GM19240 (cell line): ENCODE data around the gene IL19.

ENCODE experiments used
- DNase-seq: peaks from one replicate; pipeline ENCODE4 v3.0.0; 2011; ENCODE audit warnings: low spot score; ENCODE audit not compliant: insufficient read length

Gene IL19, protein sequence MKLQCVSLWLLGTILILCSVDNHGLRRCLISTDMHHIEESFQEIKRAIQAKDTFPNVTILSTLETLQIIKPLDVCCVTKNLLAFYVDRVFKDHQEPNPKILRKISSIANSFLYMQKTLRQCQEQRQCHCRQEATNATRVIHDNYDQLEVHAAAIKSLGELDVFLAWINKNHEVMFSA

DNA sequence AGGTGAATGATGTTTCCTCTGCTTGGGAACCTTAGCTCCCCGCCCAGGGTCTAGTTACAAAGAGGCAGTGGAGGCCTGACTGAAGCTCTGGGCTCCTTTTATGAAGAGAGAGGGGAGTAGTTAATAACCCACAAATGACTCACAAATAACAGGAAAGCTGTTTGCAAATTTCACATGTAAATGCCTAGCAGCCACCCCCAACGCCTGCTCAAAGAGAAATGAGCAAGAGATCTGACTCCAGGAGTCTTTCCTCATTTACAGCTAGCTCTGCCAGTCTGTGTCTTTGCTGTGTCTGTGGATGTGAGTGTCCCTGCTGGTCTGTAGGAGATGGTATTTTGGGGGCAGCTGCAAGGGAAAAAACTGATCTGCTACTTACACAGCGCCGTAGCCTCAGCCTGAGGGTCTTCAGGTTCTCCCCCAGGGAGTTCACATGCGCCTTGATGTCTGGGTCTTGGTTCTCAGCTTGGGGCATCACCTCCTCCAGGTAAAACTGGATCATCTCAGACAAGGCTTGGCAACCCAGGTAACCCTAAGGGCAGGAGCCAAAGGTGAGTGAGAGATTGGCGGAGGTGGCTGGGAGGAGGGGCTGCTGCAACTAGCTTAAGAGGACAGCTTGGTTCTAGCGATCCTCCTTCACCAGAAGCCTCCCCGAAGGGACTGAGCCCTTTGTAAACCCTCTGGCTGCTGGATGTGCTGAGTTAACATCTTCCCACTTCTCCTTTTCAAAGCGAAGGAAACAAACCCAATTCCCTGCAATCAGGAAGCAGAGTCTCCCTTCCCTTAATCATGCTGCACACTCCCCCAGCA lies at the start of gene IL19:
IL19 (plus strand) TSS at position 243 of the 807 bp plus-strand sequence. CDS start 65,890 bp downstream, outside the sequence.
- no peak for DNase-seq

DNA sequence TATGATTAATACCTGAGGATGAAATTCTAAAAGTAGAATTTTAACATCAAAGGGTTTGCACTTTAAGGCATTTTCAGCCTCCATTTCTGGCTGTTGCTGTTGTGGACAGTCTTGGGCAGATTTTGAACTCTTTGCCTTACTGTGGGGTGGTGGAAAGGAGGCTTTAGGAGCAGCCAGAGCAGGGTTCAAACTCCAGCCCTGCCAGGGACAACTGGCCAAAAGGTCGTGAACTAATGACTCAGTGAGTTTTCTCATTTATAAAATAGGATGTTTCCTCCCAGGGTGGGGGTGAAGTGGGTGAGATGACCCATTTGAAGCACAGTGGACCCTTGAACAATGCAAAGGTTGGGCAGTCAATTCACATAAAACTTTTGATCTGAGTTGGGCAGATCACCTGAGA lies 49.1 kb upstream of the IL19 start:
- DNase-seq = no peak

DNA sequence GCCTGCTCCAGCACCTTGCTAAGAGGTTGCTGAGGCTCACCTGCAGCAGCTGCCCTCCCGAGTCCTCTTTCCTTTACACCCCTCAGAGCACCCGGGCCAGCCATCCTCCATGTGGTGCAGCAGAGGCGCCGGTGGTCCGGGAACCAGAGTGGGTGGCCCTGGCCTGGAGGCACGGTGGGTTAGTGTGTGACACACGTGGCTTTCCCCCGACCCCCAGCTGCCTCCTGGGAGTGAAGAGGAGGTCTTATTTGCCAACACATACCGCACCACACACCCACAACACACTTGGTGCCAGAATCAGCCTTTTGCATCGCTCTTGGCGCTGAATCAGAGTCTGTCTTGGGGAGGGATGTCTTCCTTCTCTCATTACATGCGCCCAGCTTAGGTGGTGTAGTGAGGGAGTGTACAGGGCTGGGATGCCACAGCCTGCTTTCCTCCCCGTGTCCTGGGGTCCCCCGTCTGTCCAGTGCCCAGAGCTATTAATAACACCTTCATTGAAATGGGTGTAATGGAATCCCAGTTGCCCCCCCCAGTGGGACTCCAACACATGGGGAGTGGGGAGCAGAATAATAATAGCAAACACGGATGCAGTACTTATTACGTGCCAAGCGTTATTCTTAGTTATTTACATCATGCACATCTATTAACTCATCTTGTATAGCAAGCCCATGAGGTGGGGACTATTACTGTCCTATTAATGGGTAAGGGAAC lies 47.7 kb upstream of the IL19 start:
- no peak for DNase-seq

DNA sequence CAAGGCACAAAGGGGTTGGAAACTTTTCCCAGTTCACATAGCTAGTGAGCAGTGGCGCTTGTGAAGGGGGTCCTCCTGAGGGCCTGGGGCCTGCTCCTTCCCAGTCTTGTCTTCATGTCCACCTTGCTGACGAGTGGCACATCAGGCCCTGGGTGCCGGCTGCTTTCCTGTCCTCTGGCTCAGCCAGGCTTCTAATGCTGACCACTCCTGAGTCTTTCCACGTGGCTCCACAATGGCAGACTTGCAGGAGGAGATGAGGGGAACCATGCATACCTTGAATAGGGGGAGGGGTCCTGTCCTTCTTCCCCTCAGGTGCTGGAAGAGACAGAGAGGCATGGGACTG lies 47.1 kb upstream of the IL19 start:
- no peak for DNase-seq

DNA sequence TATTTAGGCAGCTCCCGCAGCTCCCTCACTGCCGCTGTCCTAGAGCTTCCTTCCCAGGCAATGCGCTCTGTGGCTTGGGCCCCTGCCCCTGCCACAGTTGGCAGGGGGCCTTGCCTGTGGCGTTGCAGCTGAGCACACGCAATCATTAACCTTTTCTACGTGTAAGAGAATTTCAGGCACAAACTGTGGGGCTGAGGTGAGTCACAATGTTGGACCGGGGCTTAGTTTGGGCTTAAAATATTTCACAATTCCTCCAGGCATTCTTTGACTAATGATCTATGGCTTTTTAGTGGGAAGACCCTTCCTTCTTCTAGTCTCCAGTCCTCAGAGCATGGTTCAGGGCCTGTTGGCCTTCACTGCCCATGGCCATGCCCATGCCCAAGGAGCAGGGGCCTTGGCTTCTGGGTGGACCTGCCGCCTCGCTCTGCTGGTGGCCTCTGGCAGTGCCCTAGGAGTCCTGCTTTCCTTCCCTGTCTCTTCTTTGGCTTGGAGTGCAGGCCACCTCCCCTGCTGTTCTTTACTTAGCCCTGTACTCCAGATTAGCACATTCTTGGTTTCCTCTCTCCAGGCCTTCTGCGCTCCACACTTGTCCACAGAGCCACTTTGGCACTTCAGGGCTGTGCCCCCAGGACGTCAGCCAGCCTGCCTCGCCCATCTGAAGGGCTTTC lies 46.6 kb upstream of the IL19 start:
- DNase-seq = no peak

DNA sequence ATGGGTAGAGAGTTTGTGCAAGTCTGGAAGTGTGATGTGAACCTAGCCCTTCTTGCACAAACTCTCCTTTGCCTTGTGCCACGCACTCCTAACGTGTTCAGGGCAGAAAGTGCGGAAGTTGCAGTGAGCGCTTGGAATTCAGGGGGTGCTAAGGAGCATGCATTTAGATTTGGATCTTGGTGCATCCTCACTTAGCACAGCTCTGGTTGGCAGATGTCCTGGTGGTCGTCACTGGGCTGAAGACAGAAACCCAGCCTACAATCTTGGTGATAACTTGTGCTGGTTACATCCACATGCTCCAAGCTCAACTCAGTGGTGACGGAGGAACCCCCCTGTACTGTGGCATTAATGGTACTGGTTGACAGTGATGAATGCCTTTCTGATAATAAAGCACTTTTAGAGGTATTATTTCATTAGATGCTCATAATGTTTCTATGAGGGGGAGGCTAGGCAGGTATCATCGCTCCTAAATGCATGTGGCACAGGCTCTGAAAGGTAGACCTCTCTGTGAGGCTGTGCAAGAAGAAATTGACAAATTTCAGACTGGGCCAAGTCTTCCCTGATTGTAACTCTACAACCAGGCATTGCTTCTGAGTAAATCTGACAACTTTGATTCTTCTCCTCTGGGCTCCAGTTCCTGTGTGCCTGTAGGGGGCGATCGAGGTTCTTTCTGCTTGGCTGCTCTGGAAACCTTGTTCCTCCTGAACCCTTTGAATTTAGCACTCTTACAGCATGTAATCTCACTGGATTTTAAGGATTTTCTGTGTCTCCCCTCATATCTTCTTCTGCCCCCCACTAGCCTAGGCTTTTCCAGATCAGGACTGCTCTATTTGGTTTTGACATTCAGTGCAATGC lies 45.2 kb upstream of the IL19 start:
- peak; percentile 51 for DNase-seq

DNA sequence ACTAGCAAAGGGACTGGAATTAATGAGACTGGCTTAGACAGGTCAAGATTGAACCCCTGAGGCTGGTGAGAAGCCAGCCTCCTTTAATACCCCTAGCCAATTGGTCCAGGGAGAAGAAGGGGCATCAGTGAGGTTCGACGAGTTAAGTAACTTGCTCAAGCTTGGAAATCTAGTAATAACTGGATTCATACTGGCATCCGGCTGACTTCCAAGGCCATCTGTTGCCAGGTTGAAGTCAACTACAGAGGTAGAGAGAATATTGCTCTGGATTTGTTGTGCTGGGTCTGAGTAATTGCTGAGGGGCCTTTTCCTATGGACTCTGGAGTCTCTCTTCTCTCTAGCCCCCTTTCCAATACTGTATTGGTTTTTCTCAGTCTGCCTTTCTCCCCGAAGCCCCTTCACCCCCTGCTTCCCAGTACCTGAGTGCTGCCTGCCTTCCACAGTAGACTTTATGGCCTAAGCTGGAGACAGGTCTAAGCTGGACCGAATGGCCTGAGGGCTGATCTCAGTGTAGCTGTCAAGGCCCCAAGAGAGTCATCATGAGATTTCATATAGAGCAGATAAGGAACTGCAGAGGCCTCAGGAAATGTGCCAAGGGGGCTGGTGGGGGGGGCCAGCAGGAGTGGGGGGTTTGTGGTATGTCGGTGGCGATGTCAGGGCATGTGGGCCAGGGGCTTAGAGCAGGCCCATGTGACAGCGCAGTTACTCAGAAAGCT lies 42.4 kb upstream of the IL19 start:
- DNase-seq = no peak

DNA sequence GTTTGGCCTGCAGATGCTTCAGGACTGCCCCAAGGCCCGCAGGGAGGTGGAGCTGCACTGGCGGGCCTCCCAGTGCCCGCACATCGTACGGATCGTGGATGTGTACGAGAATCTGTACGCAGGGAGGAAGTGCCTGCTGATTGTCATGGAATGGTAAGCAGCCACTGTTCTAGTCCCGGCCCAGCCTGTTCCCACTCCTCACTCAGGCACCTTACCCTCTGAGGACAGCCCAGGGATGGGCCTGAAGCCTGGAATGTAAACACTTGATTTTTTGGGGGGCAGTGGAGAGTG lies 41.9 kb upstream of the IL19 start:
- no peak for DNase-seq

DNA sequence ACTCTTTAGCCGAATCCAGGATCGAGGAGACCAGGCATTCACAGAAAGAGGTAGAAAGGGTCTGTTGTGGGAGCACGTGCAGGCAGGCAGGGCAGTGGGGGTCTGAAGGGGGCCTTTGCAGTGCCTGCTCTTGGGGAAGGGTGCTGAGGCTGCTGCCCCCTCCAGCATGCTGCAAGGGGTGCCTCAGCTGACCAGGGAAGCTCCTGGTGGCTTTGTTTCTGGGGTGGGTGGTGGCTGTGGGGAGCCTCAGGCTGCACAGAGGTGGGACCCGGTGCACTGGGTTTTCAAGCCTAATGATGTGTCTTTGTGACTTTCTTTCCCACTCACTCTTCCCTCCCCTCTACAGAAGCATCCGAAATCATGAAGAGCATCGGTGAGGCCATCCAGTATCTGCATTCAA lies 41.5 kb upstream of the IL19 start:
- no peak for DNase-seq

DNA sequence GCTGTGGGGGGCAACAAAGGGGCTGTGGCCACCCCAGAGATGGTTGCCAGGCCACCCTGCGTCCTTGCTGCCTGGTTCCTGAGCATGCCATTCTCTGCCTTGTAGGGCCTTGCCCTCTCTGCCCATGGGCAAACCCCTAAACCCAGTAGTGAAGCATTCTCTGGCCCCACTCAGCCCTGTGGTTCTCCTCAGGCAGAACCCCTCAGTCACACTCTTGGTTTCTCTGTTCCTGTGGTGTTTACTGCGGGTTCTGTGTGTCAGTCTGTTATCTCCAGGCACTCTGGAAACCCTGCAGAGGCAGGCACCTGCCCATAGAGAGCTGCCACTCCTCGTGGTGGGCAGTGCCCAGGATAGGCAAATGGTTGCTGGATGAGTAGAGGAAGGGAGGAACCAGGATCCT lies 41.1 kb upstream of the IL19 start:
- no peak for DNase-seq

DNA sequence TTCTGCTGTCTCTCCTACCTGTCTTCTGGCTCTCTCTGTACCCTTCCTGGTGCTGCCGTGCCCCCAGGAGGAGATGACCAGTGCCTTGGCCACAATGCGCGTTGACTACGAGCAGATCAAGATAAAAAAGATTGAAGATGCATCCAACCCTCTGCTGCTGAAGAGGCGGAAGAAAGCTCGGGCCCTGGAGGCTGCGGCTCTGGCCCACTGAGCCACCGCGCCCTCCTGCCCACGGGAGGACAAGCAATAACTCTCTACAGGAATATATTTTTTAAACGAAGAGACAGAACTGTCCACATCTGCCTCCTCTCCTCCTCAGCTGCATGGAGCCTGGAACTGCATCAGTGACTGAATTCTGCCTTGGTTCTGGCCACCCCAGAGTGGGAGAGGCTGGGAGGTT lies 38.1 kb upstream of the IL19 start:
- no peak for DNase-seq

DNA sequence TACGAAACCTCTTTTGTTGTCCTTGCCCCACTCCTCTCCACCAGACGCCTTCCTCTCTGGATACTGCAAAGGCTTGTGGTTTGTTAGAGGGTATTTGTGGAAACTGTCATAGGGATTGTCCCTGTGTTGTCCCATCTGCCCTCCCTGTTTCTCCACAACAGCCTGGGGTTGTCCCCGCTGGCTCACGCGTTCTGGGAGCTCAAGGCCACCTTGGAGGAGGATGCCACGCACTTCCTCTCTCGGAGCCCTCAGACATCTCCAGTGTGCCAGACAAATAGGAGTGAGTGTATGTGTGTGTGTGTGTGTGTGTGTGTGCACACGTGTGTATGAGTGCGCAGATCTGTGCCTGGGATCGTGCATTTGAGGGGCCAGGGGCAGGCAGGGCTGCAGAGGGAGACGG lies 37.6 kb upstream of the IL19 start:
- DNase-seq = no peak

DNA sequence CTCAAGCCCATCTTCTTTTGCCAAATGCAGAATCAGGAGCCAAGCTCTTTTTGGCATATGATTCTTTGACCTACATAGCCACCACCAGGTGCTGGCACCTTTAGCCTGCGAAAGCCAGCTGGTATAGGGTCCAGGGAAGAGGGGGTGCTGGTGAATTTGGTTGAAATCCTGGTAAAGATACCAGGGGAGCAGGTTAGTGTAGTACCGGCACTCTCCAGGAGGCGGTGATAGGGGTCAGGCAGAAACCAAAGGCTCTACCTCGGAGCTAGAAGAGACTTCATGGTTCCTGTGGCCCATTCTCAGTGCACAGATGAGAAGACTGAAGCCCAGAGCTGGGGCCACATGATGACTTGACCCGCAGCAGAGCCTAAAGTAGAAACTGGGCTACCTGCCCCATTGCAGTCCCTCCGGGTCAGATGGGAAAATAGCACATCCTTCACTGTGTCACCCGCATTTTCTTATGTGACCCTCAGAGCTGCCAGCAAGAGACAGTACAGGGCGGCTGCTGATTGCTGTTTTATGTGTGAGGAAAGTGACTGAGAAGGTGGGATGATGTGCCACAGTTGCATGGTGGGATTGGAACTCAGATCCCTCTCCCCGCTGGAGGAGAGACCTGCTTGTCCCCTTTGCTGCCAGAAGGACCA lies 36.0 kb upstream of the IL19 start:
- DNase-seq = no peak

DNA sequence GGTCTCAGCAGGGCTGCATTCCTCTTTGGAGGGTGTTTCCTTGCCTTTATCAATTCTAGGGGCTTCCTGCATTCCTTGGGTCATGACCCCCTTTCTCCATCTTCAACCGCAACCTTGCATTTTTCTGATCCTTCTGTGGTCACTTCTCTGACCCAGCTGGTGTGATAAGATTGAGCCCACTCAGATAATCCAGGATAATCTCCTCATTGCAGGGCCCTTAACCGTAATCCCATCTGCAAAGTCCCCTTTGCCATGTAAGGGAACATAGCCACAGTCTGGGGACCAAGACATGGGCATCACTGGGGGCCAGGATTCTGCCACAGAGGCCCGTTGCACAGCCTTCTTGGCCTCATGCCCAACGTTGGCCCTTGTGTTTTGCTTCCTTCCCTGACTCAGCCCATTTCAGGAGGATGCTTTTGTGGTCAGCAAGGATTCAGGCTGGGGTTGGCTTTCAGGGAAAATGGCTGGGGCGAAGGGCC lies 35.0 kb upstream of the IL19 start:
- no peak for DNase-seq

DNA sequence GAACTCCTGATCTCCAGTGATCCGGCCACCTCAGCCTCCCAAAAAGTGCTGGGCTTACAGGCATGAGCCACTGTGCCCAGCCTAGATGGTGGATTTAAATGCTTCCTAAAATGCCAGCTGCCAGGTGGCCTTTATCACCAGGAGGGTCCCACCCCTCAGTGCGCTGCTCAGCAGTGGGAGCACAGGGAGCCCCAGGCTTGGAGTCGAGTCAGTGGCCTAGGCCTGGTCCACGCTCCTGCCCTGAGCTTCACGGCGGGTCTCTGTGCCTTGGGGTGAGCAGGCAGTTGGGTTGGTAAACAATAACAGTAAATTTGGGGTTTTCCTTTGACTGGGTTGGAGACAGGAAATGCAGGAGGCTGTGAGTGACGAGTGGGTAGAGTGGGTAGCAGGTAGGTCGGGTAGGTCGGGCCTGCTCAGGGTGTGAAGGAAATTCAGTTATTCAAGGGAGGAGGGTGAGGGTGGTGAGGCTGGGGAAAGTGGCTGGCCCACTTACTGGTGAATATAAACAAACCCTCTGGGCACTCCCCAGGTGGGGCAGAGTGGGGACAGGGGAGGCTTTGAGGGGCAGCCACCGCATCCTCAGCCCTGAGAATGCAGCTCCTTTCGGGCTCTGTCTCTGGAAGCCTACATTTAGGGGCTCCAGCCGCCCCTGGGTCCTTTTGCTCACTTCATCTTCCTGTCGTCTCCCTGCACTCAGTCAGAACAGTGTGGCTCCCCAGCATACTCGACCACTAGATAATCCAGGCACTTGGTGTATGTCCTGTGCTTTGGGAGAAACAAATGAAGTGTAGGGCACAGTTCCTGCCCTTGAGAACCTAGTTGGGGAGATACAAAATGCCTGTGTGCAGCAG lies 33.5 kb upstream of the IL19 start:
- no peak for DNase-seq

DNA sequence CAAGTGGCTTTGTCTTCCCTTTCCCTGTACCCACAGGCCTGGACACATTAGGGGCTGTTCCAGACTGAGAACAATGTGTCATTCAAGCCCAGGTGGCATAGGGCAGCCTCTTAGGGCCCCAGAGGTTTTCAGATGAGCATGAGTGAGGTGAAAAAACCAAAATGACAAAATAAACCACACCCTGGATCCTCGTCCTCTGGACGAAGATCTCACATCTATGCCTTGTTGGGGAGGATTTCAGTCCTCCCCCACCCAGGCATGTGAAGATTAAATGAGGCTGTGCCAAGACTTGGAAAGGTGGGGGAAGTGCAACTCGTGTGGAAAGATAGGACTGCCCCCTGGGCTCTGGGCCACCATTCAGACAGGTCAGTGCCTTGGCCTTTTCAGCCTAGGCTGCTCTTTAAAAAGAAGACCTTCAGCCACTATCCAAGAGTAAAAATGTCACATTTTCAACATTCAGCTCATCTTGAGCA lies 32.8 kb upstream of the IL19 start:
- no peak for DNase-seq

DNA sequence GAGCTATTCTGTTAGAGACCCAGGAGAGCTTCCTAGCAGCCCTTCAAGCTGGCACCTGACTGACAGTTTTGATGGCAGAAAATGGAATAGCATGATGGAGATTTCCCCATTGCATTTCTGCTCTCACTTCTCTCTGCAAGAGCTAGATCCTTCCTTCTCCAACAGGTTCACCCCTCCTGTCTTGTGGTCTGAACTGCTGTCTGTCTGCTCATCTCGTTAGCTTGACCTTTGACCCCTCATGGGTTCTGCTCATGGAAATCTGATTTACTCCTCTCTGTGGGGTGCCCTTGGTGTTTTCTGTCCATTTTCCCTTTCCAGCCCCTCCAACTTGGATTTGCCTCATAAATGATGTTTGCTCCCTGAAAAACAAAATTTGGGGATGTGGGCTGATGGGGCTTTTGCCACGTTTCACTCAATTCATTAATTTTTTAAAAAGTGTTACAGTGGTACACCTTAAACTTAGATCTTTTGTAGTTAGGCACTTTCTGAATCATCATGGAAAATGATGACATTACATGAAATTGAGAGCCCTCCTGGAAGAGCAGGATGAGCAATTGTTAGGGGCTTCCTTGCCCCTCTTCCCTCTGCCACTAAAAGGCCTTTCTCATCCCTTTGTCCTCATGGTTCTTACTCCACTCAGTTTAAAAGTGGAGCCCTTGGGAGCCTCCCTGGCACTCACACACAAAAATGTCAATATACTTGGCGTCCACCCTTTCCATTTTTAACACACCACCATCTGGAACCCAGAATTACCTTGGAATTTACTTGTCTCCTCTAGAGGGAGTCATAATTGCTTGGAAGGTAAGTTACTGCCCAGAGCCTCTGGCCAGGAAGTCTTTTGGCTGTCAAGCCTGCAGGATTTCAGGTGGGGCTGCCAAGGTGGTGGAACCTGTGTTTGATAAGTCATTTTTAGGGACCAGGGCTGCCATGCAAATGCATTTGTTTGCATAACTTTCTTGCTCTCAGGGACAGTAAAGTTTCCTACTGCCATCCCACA lies 31.9 kb upstream of the IL19 start:
- DNase-seq = no peak
